NCI-H146 treated with DMSO at 0.1 percent for 48 hours (cell line): Measurements from ENCODE around the gene GRIK4.

Experiments used
- DNase-seq: peaks from one replicate; lab custom pipeline; 2025; ENCODE audit not compliant: unreplicated experiment; lab: John Stamatoyannopoulos, UW

GRIK4 gene

GRCh38 chr11:120929090-120929489, 417.5 kb downstream of the GRIK4 start:
- no peak for DNase-seq

DNA sequence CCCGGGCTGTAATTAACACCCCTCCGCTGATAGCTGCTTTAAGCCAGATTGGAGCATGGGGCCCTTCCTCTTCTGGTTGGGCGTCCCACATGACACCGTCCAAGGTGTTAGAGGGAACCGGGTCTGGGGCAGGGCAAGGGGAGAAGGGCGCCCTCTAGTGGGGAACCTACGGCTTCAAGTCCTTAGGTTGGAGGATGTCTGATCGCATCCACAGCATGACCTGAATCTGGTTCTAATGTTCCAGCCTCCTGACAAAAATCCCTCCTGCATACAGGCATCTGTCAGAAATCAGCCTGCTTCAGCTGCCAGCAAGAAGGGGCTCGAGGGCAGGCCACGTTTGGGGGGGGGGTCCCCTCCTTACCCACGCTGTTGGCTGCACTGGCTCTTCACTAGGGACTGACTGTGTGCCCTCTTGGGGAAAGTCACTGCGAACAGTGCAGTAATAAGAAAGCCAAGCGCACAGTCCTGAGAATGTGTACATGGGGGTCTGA, 418.2 kb downstream of the GRIK4 start:
- no peak for DNase-seq

DNA sequence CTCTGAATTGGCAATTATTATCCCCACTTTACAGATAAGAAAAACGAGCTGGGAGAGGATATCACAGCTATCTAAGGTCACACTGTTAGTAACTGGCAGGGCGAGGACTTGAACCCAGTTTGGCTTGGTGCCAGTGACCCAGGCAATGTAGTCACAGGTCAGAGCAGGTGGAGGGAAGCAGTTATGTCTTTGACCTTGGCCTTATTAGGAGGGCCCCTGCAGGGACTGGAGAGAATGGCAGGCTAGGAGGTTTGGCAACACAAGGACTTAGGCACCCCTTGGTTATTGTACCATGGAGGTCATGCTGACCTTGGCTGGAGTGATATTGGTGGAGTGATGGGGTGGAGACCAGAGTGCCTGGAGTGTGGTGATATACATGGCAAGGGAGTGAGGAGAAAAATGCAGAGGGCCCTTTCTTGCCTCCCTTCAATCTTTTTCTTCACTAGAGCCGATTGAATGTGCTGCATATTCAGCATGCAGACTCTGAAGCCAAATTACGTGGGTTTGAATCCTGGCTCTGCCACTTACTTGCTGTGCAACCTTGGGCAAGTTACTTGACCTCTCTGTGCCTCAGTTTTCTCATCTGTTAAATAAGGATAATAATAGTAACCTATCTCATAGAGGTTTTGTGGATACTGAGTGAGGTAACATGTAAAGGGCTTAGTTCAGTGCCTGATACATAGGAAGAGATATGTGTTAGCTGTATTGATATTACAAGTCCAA, 419.7 kb downstream of the GRIK4 start:
- no peak for DNase-seq

DNA sequence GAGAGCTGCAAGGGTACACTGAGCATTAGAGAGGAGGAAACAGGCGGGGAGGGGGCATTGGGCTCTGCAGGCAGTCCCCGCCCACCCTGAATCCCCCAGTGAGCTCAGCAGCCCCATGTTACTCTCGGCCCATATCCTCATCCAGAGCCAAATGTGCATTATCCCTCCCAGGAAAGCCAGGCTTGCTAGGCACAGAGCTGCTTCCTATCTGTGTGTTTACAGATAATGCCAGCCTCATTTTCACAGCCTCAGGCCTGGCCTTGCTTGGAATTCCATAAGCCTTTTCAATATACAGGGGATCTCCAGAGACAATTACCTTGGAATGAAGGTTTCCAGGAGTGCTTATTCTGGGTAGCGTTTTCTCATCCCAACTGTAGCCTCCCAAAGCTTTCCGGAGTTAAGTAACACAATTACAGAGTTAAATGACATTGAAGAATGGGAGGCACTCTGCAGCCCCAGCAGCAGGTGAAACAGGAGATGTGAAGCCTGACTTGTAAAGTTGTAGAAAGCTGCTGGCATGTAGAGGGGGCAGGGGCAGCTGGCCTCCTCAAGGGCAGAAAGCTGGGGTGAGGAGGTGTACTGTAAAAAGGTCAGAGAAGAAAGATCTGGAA, 420.9 kb downstream of the GRIK4 start:
- DNase-seq: no peak

DNA sequence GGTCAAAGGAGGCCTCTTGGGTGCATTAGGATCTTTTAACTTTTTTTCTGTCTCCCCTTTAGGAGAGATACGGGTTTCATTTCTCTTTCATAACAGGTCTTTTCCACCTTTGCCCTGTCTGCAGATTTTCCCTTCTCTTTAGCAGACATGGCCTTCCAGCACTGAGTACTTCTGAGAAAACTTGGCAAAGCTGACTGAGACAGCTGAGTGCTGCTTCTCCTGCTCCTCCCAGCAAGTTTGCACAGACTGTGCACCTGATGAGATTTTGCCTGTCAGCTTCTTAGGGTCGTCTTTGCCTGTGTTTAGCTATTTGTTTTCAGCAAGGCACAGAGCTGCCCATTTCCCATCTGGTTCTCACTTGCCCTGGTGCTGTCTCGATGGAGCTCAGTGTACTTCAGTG, 424.8 kb downstream of the GRIK4 start:
- no peak for DNase-seq

GRCh38 chr11:120937501-120937900, 426.0 kb downstream of the GRIK4 start:
- no peak for DNase-seq

- no peak for DNase-seq
Measured at GRCh38 chr11:120938260-120938659, 426.7 kb downstream of the GRIK4 start.

- no peak for DNase-seq
Measured at GRCh38 chr11:120940160-120940848, 428.8 kb downstream of the GRIK4 start.

DNA sequence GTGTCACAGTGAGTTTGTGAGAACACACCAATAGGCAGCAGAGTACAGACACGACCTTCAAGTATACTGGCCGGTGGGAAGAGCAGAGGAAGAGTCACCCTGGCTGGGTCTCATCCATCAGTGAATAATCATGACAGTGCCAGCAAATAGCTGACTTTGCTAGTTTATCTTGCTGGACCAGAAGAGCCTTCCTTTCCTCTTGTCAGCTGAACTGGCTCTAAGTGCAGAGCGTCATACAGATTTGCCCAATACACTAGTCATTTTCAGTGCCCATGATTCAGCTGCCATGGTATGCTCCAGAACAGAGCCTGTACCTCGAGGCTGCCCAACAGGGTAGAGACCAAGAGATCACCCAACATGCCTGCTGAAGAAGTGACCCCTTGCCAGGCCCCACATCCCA, 429.5 kb downstream of the GRIK4 start:
- DNase-seq: no peak

DNA sequence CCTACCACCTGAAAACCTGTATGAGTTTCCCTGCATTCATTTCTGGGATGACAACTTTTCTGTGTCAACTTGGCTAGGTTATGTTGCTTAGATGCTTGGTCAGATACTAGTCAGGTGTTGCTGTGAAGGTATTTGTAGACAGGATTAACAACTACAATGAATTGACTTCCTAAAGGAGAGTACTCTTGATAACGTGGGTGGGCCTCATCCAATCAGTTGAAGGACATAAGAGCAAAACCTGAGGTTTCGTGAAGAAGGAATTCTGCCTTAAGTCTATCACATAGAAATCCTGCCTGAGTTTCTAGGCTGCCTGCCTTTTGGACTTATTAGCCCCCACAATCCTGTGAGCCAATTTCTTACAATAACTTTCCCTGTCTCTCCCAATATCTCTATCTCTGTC, 431.2 kb downstream of the GRIK4 start:
- no peak for DNase-seq

DNA sequence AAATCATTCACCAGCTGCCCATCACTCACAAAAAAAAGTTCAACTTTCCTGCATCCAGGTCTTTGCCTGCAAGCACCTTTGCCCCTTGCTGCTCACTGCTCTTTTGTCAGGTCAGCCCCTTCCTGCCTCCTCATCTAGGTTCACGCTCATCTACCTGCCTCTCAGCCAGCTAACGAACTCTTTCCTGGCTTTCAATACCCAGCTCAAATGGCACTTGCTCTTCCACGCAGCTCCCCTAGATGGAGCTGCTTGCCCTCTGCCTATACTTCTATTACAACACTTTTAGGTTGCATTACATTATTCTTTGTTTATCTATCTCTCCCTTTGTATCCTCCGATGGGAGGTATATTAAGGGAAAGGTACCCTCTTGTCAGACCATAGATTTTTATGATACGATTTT, 433.5 kb downstream of the GRIK4 start:
- DNase-seq: no peak

DNA sequence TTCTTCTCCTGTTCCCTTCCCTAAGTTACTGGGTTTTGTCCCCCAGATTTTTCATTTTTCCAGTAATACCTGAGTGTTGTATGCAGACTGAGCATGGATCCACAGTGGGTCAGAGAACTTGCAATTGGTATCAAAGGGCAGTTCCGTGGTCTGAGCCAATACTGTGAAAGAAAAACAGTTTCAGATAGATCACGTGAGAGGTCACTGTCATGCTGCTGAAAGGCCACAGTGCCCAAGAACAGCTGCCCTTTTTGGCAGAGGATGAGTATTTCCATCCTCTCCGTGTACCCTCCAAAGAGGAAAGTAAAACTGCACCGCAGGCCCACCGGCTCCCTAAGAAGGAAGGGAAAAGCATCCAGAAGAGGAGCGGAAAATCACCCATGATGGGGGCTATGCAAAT, 439.3 kb downstream of the GRIK4 start:
- no peak for DNase-seq

- peak; percentile 76 for DNase-seq
Measured at GRCh38 chr11:120952461-120953434, 441.2 kb downstream of the GRIK4 start.

DNA sequence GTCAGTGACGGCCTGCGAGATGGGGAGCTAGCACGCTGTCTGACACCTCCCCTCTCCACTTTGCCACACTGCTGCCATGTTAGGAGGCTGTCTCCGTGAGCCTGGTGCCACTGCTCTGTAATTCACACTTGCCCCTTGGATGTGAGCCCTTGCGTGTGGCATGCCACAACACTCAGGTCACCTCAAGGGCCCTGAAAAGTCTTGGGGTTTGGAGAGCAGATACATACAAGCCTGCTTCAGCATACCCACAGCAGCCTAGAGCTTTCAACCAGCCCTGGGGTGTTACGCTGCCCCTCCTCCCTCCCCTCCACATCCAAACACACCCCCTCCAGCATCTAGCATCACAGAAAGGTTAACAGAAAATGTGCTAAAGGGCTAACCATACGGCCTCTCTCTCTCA, 442.8 kb downstream of the GRIK4 start:
- no peak for DNase-seq

GRCh38 chr11:120956710-120957495, 445.4 kb downstream of the GRIK4 start:
- no peak for DNase-seq

DNA sequence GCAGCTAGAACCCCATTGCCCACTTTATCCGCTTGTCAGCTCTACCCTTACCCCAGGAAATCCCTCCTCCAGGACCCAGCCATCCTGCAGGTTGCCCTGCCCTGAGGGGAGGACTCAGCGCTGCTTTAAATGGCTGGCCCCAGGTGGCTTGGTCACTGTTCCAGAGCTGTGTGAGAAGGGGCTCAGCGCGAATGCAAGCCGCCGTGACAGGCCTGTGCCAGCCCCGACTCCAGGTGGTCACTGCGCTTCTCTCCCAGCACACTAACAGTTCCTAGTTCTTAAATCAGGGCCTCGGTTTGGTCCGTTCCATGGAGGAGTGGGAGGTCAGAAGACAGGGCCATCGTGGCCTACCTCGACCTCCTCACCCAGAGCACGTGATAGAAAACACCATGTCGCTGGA, 446.6 kb downstream of the GRIK4 start:
- DNase-seq: no peak

GRCh38 chr11:120959189-120959588, 447.6 kb downstream of the GRIK4 start:
- no peak for DNase-seq

DNA sequence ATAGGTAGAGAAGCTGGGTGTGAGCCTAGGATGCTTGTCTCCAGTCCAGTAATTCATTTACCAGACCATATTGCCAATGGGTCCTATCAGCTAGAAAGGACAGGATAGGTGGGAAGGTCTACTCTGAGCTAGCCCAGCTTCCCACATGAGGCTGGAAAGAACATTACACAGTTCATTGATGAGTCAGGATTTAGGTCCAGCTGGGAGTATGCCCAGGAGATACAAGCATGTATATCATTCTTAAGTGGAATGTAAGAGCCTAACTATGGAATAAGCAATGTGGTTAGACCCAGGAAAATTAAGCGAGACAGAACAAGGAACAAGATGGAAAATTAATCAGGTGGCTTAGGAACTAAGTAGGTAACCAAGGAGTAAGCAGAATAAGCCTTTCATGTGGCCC, 453.3 kb downstream of the GRIK4 start:
- DNase-seq: no peak

DNA sequence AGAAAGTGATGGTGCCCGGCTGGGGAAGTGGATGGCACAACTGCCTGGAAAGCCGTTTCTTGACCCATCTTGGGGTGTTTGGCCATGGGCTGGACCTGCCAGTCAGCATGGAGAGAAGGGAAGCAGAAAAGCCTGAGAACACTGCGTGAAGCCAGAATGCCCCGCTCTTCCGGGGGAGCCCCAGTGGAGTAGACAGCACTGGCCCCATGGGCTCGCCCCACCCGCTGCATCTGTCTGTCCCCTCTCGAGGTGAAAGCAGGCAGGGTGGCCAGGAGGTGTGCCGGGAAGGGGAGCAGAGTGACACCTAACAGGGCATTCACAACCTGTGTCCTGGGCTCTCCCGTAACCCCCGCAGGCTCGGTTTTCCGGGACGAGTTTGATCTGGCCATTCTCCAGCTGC, 455.3 kb downstream of the GRIK4 start:
- DNase-seq: no peak

DNA sequence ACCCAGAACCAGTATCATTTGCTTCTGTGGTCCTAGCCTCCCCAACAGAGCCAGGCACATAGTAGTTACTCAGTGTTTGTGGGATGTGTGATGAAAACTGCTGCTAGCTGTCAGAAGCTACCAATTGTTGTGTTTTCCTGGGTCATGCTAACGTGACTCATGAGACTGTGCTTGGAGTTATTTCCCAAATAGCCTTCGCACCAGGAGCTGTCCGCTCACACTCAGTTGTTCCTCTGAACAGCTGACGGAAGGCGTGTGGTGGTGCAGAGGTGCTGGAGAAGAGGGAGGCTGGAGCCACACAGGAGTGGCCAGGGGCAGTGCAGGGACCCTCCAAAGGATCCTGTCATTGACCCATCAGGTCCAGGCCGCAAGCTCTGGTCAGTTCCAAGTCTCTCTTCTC, 458.4 kb downstream of the GRIK4 start:
- DNase-seq: no peak
